Measurements from ENCODE around the gene AKNAD1. TPM values are rescaled to one million over a fixed set of nuclear protein-coding genes. Genes with fewer than 3 reads are reported as not detected.
A peak's percentile ranks its signal among the peaks of the same experiment; 100 is the strongest.

The AKNAD1 gene
- total RNA-seq, 2 donors from 2014 or later = not detected

GRCh38 chr1:108871050-108871724, 14.3 kb upstream of the AKNAD1 start:
- intact Hi-C loops (cut with DNase I) = no loop called here
- no peak for ATAC-seq
- no peak for DNase-seq

DNA sequence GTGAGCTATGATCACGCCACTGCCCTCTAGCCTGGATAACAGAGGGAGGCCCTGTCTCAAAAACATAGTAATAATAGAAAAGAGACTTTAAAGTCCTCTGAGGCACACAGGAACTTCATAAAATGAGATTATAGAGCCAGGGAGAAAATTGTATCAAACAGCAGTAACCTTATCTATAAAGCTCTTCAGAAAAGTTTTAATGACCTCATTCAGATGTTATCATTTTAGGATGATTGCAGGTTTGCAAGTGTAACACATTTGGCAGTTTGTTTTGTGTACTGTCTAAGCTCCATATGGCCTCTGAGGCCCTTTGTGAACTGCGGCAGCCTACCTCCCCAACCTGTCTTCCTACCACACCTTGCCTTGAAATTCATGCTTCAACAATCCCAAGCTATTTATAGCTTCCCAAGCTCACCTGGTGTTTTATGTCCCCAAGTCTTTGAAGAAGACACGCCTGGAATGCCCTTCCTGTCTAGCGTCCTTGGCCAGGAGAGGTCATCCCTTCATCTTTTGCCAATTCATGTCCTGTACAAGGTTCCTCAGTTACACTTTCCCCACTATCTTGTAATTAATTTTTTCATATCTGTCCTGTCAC, 8.5 kb upstream of the AKNAD1 start:
- no peak for ATAC-seq

GRCh38 chr1:108863984-108864383, 7.1 kb upstream of the AKNAD1 start:
- intact Hi-C loops (cut with DNase I) = no loop called here

More for the DNA sequence above, 8.5 kb upstream of the AKNAD1 start:
- DNase-seq = no peak
- intact Hi-C loops (cut with DNase I) = no loop called here

GRCh38 chr1:108862698-108863477, 6.0 kb upstream of the AKNAD1 start:
- ATAC-seq = no peak
- intact Hi-C loops (cut with DNase I) = no loop called here

More at GRCh38 chr1:108863984-108864383, 7.1 kb upstream of the AKNAD1 start:
- ATAC-seq (no peak), DNase-seq (no peak)

GRCh38 chr1:108862017-108862610, 5.2 kb upstream of the AKNAD1 start:
- ATAC-seq (no peak), DNase-seq (no peak)
- intact Hi-C loops (cut with DNase I) = no loop called here

More at GRCh38 chr1:108862698-108863477, 6.0 kb upstream of the AKNAD1 start:
- DNase-seq = no peak

DNA sequence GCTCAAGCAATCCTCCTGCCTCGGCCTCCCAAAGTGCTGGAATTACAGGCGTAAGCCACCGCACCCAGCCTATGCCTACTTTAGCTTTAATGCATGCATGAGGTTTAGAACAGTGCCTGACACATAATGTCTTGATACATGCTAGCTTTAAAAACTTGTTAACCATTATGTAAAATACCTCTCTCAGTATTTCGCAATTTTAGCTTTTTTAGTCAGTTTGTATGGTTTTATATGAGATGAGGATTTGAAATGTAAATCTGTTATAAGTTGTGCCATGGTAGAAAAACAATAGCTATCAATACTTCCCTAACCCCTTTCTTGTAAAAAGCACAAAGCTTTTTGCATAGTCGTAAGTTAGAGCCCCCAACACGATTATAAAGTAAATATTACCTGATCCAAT, 4.7 kb upstream of the AKNAD1 start:
- DNase-seq (no peak), ATAC-seq (no peak)
- intact Hi-C loops (cut with DNase I) = no loop called here

GRCh38 chr1:108860190-108860907, 3.5 kb upstream of the AKNAD1 start:
- DNase-seq (no peak), ATAC-seq (no peak)
- intact Hi-C loops (cut with DNase I) = no loop called here

DNA sequence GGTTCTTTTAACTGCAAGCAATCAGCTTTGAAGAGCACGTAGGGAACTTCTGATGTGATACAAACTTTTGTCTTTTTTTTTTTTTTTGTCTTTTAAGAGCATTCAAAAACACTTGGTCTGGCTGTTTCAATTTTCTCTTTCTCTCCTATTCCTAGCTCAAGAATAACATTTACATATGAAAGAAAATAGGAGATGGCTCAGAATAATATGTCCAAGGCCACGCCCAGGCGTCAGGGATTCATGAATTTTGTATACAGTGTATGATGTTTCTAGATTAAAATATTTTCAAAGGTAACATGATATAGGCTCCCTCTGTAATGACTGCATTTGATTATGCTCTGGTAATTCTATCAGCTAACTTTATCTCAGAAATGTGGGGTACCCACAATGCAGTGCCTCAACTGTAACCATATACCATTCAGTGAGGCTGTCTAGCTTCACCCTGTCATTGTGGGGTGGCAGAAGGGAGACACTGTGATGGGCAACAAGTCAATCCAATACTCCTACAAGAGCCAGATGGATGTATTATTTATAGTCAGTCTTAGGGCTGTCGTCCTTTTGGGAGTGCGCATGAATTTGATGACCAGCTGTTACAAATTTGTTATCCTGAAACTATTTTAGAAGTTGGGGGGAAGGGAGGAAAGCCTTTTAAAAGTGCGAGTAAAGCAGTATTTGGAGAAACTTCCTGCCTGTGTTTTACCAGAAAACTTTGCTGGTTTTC, 1.5 kb upstream of the AKNAD1 start:
- intact Hi-C loops (cut with DNase I) = no loop called here
- no peak for ATAC-seq

DNA sequence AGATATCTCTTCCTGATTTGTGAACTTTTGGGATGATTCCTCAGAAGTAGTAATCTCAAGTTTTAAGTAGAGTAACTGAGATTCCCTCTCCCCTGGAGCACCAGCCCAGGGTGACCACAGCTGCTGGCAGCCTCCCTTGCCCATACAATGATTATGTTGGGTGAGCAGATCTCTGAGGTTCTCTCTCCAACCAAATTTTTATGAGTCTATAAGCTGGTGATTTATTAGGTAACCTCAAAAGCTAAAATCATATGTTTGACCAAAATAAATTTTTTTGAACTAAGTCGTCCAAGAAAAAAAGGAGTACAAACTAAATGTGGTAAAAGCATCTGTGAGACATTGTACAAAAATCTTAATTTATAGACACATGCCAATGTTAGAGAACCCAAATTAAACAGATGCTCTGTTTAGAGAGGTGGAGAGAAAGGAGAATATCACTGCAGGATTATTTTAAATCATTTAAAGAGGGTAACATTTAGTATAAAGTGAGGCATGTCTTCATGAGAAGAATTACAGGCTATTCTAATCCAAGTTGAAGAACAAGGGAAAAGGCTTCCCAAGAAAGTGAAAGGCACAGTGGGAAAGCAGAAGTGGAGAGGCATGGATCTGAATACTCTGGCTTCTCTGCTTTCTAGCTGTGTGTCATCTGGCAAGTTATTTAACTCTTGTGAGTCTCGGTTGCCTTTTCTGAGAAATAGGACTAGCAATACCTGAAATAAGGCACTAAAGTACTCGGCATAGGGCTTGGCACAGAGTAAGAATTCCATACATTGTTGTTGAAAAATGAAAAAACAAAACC, 2.5 kb downstream of the AKNAD1 start:
- intact Hi-C loops (cut with DNase I) = no loop called here
- ATAC-seq (no peak), DNase-seq (no peak)

More for the DNA sequence above, 1.5 kb upstream of the AKNAD1 start:
- DNase-seq = no peak

- intact Hi-C loops (cut with DNase I) = no loop called here
Observed at GRCh38 chr1:108852221-108852975, 4.5 kb downstream of the AKNAD1 start.

DNA sequence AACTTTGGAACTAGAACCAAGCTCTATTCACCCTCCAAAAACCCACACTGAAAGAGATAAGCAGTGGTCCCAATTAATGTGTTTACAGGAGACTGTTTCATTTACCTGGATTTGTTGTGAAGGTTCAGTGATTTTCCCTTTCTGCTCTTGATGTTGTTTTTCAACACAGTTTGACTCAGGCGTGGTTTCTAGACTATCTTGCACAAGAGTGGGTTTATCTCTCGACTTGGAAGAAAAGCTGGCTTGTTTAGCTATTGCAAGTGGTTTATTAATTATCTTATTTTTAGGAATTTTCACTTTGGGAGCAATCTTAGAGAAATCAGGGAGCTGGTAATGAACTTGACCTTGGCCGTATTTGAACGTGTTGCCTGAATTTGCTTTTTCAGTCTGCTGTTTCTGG, 5.3 kb downstream of the AKNAD1 start:
- intact Hi-C loops (cut with DNase I) = no loop called here
- DNase-seq (no peak), ATAC-seq (no peak)

More at GRCh38 chr1:108852221-108852975, 4.5 kb downstream of the AKNAD1 start:
- ATAC-seq (peak in 1 of 2 donors; percentile 12), DNase-seq (no peak)

DNA sequence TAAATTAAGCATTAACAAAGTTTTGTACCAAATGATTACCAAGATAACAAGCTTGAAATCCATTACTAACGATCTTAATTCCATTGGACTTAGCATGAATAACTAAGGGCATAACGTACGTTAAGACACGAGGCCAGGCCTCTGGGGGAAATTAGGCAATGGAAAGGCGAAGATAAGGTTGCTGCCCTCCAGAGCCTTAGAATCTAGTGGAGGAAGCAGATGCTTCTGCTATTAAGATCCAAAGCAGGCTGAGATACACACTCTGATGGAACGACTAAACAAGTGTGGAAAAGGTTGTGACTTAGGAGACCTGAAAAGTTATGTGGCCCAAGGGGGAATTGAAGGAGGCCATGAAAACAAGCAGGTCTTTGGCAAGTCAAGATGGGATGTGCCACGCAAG, 6.0 kb downstream of the AKNAD1 start:
- ATAC-seq (no peak), DNase-seq (no peak)
- intact Hi-C loops (cut with DNase I) = no loop called here

DNA sequence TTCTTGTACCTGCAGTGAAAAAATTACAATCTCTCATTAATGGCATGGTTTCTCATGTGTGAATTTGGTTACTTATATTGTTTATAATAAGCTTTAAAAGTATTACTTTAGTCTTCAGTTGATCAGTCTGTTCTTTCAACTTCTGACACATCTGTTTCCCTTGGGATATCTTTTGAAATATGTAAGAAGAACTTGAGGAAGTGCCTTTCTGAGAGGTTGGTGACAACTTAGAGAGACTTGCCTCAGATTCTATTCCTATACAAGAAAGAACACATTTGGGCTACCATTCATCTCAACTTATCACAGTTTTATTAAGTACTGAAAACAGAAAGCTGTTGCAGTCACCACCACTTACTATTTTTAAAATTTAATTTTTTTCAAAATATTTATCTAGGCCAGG, 8.1 kb downstream of the AKNAD1 start:
- no peak for DNase-seq
- intact Hi-C loops (cut with DNase I) = no loop called here
- ATAC-seq = no peak

DNA sequence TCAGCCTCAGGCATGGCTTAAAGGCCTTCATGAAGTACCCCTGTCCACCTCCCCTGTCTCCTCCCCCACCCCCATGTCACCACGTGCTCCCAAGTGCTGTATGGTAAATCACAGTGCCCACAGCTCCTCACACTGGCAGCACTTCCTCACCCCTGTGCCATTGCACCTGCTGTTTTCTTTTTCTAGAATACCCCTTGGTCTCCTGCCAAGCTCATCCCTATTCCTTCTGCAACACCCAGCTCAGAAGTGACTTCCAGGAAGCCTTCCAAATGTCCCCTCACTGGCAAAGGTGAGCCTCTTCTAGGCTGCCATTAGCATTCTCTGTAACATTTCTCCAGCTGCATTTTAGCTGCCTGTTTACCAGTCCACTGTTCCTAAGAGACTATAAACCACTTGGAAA, 9.4 kb downstream of the AKNAD1 start:
- ATAC-seq (no peak), DNase-seq (no peak)
- intact Hi-C loops (cut with DNase I) = no loop called here

- ATAC-seq = no peak
Observed at GRCh38 chr1:108845991-108846390, 10.9 kb downstream of the AKNAD1 start.

GRCh38 chr1:108845446-108845845, 11.4 kb downstream of the AKNAD1 start:
- no peak for ATAC-seq
- no peak for DNase-seq
- intact Hi-C loops (cut with DNase I) = no loop called here

More at GRCh38 chr1:108845991-108846390, 10.9 kb downstream of the AKNAD1 start:
- no peak for DNase-seq
- intact Hi-C loops (cut with DNase I) = no loop called here

Data from left cardiac atrium (tissue), 4 donors.